T-helper 2 cell treated with Interferon-gamma antibody and Interleukin-4, amounts not matched to agents 5 μg/mL and 100 μg/mL, for 36 hours (primary cell): ENCODE measurements around the gene SLC30A2.
"Not testable (repeated sequence)": the region's sequence is repeated elsewhere in the genome, so short reads cannot be mapped to it uniquely, and the experiment has no call there.

Experiments
- DNase-seq: peaks from one replicate; pipeline ENCODE4 v3.0.0; 2021; ENCODE audit warnings: low spot score
- H3K27ac Mint-ChIP-seq: one replicate; pipeline ENCODE4 v1.8.0; 2021; ENCODE audit warnings: mild to moderate bottlenecking, mixed read lengths
- H3K27me3 Mint-ChIP-seq: one replicate; pipeline ENCODE4 v1.8.0; 2021; ENCODE audit warnings: low read depth, mixed read lengths
- H3K36me3 Mint-ChIP-seq: one replicate; pipeline ENCODE4 v1.8.0; 2021; ENCODE audit warnings: low read depth, mixed read lengths
- H3K4me1 Mint-ChIP-seq: one replicate; pipeline ENCODE4 v1.8.0; 2021; ENCODE audit warnings: low read depth, mixed read lengths
- H3K4me3 Mint-ChIP-seq: one replicate; pipeline ENCODE4 v1.8.0; 2022; ENCODE audit warnings: mild to moderate bottlenecking, moderate library complexity, mixed read lengths
- H3K9me3 Mint-ChIP-seq: one replicate; pipeline ENCODE4 v1.8.0; 2021; ENCODE audit warnings: mixed read lengths

Gene SLC30A2, protein sequence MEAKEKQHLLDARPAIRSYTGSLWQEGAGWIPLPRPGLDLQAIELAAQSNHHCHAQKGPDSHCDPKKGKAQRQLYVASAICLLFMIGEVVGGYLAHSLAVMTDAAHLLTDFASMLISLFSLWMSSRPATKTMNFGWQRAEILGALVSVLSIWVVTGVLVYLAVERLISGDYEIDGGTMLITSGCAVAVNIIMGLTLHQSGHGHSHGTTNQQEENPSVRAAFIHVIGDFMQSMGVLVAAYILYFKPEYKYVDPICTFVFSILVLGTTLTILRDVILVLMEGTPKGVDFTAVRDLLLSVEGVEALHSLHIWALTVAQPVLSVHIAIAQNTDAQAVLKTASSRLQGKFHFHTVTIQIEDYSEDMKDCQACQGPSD

DNA sequence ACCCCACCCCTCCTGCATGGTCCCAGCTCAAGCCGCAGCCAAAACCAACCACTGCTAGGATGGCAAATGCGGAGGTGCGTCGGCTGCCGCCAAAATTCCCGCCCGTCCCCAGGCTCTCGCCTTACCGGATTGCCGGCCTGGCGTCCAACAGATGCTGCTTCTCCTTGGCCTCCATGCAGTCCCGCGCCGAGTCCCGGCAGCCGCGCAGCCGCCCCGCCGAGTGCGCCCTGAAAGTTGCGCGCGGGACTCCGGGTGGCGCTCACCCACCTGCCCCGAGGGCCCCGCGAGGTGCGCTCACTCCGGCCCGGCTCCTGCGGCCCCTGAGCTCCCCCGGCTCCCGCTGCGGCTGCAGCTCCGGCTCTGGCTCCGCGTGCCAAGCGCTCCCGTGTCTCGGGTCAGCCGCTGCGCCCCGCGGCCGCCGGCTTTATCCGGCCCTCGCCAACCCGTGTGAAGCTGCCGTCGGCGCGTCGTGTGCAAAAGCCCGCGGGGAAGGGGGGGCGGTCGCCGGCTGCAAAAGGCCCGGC lies at the start of gene SLC30A2:
Gene SLC30A2 (minus strand): TSS at position 397 of the 524 bp plus-strand sequence. CDS start 222 bp downstream, at position 175.
- H3K9me3 Mint-ChIP-seq, result no peaks in the 10 kb centered on the region
- no peak for DNase-seq
- H3K4me1 Mint-ChIP-seq, result no peaks in the 10 kb centered on the region
- peaks cover 69% of the 10 kb centered on the region for H3K27me3 Mint-ChIP-seq
- H3K27ac Mint-ChIP-seq, result no peak within 1 kb of the TSS
- no peaks in the 10 kb centered on the region for H3K36me3 Mint-ChIP-seq
- peak within 1 kb of the TSS; percentile 18 for H3K4me3 Mint-ChIP-seq

DNA sequence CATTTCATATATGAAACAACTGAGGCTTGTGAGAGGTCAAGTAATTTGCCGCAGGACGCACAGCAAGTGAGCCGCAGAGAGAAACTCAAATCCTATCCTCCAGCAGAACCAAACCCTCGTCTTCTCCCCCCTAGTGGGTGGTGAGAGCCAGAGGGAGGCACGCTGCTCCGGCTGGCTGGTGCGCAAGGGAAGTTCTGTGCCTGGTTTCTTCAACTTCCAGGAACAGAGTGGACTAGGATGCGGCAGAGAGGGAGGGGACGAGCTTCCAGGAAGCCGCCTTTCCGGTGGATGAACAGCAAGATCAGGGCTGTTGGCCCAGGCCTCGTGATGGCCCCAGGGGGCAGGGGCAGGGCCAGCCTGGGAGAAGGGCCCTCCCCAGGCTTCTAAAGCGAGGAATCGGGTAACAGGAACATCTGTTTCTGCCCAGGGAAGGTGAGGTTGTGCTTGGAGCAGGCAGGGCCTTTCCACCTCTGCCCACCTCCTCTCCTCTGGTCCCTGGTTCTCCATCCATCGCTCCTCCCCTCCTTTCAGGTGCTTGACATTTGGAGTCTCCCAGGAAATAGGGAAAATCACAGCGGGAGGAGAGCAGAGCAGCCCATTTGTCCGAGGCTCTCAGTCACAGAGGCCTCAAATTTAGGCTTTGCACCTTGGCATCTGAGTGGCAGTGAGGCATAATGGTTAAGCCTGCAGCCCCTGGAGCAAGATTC lies 48.9 kb upstream of the SLC30A2 start:
- DNase-seq, result no peak

DNA sequence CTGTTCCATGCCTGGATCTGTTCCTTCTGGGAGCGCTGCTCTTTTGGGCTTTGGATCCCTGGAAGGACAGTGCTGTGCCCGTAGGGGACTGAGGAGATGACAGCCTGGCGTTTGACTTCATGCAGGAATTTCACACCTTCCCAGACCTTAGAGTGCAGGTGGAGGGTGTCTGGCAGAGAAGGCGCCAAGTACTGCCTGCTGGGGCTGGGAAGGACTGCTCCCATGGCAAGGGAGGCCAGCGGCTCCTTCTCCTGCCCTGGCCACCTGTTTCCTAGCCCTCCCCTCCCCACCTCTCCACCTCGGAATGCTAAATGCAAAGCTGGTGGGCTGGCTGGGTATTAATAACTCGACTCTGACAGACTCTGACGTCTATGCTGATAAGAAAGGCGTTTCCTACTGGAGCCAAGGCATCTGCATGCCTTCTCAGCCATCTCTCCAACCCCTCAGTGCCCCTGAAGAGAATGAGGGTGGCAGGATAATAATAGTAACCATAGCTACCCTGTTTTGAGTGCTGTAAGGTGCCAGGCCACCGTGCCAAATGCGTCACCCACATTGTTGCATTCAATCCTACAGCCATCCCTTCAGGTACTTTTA lies 48.3 kb upstream of the SLC30A2 start:
- H3K36me3 Mint-ChIP-seq, result no peaks in the 10 kb centered on the region

More for the DNA sequence above, 48.9 kb upstream of the SLC30A2 start:
- no peaks in the 10 kb centered on the region for H3K36me3 Mint-ChIP-seq
- H3K27me3 Mint-ChIP-seq, result peaks cover 39% of the 10 kb centered on the region
- peaks cover 13% of the 10 kb centered on the region for H3K4me1 Mint-ChIP-seq
- no peak overlapping the region for H3K27ac Mint-ChIP-seq
- H3K9me3 Mint-ChIP-seq, result no peaks in the 10 kb centered on the region
- H3K4me3 Mint-ChIP-seq, result no peak overlapping the region

DNA sequence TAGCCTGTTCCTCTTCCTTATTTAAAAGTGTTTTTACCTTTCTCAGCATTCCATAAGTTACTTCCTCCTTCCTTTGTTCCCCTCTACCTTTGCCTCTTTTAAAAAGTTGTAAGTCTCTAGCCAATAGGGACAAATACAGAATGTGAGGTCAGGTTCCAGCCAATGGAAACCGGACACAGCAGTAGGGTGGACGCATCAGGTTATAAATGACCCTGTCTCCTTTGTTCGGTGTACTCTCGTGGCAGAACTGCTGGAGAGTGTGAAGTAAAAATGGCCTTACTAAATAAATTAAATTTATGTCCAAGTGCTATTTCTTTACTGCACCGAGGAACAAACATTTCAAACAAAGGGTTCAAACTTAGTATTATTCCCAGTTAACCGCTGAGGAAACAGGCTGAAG lies 47.7 kb upstream of the SLC30A2 start:
- H3K36me3 Mint-ChIP-seq, H3K4me3 Mint-ChIP-seq, H3K9me3 Mint-ChIP-seq, DNase-seq, H3K27ac Mint-ChIP-seq: not testable (repeated sequence)
- Mint-ChIP-seq H3K27me3 (peaks cover 44% of the 10 kb centered on the region), H3K4me1 (peaks cover 13% of the 10 kb centered on the region)

More for the DNA sequence above, 48.3 kb upstream of the SLC30A2 start:
- Mint-ChIP-seq H3K4me1 (peaks cover 13% of the 10 kb centered on the region), H3K4me3 (no peak overlapping the region), H3K27me3 (peaks cover 42% of the 10 kb centered on the region), H3K27ac (no peak overlapping the region), H3K9me3 (no peaks in the 10 kb centered on the region)
- DNase-seq, result no peak

DNA sequence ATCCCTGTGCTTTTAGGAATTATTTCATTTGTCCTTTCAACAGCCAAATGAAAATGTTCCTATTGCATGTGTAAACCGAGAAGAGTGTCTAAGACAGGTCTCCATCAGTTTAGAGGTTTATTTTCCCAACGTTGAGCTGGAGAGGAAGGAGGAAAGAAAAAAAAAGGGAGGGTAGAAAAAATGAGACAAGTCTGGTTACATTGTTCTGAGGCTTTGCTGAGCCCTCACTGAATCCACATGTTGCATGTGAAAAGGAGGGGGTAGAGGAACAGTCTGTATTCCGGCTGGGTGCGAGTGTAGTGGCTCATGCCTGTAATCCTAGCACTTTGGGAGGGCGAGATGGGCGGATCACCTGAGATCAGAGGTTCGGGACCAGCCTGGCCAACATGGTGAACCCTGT lies 46.5 kb upstream of the SLC30A2 start:
- H3K27ac Mint-ChIP-seq, result no peak overlapping the region

DNA sequence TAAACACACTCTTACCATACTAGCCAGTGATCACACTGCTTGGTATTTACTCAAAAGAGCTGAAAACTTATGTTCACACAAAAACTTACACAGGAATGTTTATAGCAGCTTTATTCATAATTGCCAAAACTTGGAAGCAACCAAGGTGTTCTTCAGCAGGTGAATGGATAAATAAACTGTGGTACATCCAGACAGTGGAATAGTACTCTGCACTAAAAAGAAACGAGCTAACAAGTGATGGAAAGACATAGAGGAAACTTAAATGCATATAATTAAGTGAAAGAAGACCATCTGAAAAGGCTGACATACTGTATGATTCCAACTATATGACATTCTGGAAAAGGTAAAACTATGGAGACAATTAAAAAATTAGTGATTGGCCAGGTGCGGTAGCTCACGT lies 45.0 kb upstream of the SLC30A2 start:
- H3K36me3 Mint-ChIP-seq, result no peaks in the 10 kb centered on the region
- no peaks in the 10 kb centered on the region for H3K9me3 Mint-ChIP-seq
- H3K27ac Mint-ChIP-seq, result no peak overlapping the region
- H3K27me3 Mint-ChIP-seq, result peaks cover 49% of the 10 kb centered on the region
- no peaks in the 10 kb centered on the region for H3K4me1 Mint-ChIP-seq
- DNase-seq, result no peak
- no peak overlapping the region for H3K4me3 Mint-ChIP-seq

More for the DNA sequence above, 46.5 kb upstream of the SLC30A2 start:
- Mint-ChIP-seq H3K4me1 (peaks cover 6% of the 10 kb centered on the region), H3K36me3 (no peaks in the 10 kb centered on the region), H3K4me3 (no peak overlapping the region), H3K9me3 (no peaks in the 10 kb centered on the region), H3K27me3 (peaks cover 46% of the 10 kb centered on the region)
- no peak for DNase-seq

DNA sequence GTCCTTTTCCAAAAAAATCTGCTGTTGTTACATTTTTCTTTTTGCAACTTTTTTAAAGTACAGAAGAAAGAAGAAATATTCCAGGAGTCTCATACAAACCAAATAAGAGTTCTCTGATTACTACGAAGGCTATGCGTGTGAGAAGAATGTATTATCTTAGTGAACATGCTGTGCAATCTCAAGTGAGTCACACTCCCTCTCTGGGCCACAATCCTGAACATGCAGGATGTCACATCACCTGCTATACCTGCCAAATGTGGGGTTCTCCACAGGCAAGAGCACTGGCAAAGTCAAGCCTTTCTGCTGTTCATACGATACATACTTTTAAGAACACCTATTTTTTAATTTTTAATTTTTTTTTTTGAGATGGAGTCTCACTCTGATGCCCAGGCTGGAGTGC lies 43.2 kb upstream of the SLC30A2 start:
- no peaks in the 10 kb centered on the region for H3K4me1 Mint-ChIP-seq
- no peaks in the 10 kb centered on the region for H3K36me3 Mint-ChIP-seq
- no peak for DNase-seq
- H3K9me3 Mint-ChIP-seq, result no peaks in the 10 kb centered on the region
- peaks cover 55% of the 10 kb centered on the region for H3K27me3 Mint-ChIP-seq
- no peak overlapping the region for H3K27ac Mint-ChIP-seq
- no peak overlapping the region for H3K4me3 Mint-ChIP-seq

DNA sequence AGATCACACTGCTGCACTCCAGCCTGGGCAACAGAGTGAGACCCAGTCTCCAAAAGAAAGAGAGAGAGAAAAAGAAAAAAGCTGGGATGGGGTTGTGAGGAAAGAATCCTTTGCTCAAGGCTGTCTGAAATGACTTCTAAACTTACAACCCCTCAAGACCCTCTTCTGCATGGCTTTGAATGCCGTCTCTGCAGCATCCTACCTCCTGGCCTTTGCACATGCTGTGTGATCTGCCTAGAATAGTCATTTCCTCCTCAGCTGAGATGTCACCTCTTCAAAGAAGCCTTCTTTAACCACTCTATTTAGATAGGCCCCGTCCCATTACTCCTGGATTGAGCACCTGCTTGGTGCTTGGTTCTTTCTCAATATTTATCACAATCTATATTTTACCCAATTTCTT lies 38.9 kb upstream of the SLC30A2 start:
- H3K36me3 Mint-ChIP-seq, result no peaks in the 10 kb centered on the region

DNA sequence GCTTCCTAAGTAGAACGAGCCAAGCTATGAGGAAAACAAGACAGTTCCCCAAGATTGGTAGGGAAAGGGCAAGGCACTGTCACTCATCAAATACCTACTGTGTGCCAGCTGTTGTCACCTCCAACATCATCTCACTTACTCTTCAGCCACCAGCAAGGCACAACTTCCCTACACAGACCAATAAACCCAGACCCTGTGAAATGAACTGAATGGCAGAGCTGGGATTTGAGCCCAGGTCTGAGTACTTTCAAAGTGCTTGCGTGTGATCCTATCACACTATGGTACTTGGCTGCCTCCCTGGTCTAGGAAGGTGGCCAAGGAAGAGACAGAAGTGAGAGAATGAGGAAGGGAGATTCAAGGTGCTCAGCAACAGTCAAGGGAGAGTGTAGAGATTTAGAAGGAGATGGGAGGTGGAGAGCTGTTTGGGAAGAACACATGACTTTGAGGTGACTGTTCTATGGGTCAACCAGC lies 38.2 kb upstream of the SLC30A2 start:
- peaks cover 33% of the 10 kb centered on the region for H3K27me3 Mint-ChIP-seq

More for the DNA sequence above, 38.9 kb upstream of the SLC30A2 start:
- Mint-ChIP-seq H3K27ac (no peak overlapping the region), H3K4me1 (no peaks in the 10 kb centered on the region), H3K4me3 (no peak overlapping the region), H3K27me3 (peaks cover 33% of the 10 kb centered on the region), H3K9me3 (no peaks in the 10 kb centered on the region)
- DNase-seq, result no peak

DNA sequence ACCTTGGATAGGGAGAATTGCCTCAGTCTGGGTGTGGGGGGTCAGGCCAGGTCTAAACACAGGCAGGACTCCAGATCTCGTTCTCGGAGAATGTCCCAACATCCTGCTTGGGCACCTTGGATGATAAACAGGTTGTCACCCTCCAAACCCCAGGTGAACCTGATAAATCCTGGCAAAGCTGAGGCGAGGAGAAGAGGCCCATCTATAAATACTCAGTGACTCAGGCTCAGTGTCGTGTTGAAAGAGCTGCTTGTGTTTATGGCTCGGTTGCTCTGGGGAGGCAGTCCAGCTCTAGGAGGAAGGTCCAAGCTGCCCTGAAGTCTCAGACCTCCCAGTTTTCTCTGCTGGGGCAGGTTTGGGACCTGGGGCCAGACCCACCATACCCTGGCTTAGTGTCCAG lies 37.3 kb upstream of the SLC30A2 start:
- no peaks in the 10 kb centered on the region for H3K36me3 Mint-ChIP-seq
- no peak for DNase-seq
- H3K27me3 Mint-ChIP-seq, result peaks cover 37% of the 10 kb centered on the region
- no peaks in the 10 kb centered on the region for H3K9me3 Mint-ChIP-seq
- H3K27ac Mint-ChIP-seq, result no peak overlapping the region
- no peaks in the 10 kb centered on the region for H3K4me1 Mint-ChIP-seq
- H3K4me3 Mint-ChIP-seq, result no peak overlapping the region

More for the DNA sequence above, 38.2 kb upstream of the SLC30A2 start:
- no peaks in the 10 kb centered on the region for H3K4me1 Mint-ChIP-seq
- no peaks in the 10 kb centered on the region for H3K36me3 Mint-ChIP-seq
- H3K4me3 Mint-ChIP-seq, result no peak overlapping the region
- H3K27ac Mint-ChIP-seq, result no peak overlapping the region
- DNase-seq, result no peak
- no peaks in the 10 kb centered on the region for H3K9me3 Mint-ChIP-seq

DNA sequence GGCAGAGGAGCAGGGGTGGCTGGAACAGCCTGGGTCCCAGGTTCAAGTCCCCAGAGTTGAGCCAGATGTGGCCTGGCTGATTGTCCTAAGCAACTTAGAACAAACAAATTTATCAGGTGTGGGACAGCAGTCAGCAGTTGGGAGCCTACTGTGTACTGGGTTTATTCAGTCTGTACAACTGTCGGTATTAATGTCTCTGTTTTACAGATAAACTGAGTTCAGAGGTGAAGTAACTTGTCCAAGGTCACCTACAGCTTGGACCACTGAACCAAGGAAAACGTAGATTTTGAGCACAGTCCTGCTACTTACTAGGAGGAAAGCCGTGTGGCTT lies 36.1 kb upstream of the SLC30A2 start:
- Mint-ChIP-seq H3K4me1 (no peaks in the 10 kb centered on the region), H3K27ac (no peak overlapping the region), H3K36me3 (no peaks in the 10 kb centered on the region), H3K4me3 (no peak overlapping the region), H3K27me3 (peaks cover 42% of the 10 kb centered on the region), H3K9me3 (no peaks in the 10 kb centered on the region)
- no peak for DNase-seq

DNA sequence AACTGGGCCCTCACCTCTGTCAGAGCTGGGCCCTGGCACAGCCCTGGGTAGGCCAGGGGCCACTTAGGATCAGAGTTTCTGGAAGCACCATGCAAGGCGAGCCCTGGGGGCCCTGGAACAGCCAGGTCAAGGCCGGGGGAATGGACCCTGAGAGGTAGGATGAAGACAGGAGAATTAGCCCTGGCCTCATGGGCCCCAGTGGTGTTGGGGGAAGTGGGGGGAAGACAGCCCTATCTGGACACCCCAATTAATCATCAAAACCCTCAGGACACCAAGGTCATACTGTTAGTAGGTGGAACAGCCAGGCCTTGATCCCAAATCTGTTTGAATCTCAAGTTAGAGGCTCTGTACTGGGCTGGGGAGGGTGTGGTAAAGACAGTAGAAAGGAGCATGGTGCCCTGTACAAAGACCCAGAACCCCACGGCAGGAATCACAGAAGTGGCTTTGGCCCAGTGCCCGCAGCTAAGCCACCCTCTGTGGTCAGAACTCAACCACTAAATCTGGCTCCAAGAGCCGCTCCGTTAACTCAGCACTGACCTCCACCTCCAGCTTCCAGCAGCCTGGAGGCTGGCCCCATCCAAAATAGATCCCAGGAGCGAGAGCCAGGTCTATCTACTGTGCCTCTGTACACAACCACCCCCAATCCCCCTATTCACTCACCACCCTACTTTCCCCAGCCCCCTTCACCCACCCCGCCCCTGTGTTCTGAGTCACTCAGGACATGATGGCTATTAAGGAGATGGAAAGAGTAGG lies 35.5 kb upstream of the SLC30A2 start:
- Mint-ChIP-seq H3K36me3 (no peaks in the 10 kb centered on the region), H3K27me3 (peaks cover 41% of the 10 kb centered on the region), H3K4me1 (no peaks in the 10 kb centered on the region), H3K27ac (no peak overlapping the region), H3K4me3 (no peak overlapping the region), H3K9me3 (no peaks in the 10 kb centered on the region)
- DNase-seq, result no peak

DNA sequence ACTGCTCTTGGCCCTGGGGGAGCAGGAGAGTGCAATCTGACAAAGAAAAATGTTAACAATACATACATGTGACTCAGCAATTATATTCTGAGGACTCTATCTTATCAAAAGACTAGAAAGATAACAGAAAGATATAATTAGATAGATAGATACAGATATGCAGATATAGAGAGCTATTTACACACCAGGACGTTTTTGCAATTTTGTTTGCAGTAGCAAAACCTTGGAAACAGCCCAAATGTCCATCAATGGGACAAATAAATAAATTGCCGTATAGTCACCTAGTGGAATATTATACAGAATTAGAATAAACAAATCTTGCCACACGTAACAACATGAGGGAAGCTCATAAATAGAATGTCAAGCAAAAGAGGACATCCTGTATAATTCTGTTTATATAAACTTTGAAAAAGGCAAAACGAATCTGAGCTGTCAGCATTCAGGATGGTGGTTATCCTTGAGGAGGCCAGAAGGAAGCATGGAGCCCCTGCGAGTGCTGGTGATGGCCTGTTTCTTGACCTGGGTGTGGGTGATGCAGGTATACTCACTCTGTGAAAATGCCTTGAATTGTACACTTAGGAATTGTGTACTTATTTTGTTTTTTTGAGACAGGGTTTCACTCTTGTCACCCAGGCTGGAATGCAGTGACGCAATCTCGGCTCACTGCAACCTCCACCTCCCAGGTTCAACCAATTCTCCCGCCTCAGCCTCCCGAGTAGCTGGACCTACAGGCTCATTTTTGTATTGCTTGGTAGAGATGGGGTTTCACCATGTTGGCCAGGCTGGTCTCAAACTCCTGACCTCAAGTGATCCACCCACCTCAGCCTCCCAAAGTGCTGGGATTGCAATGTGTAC lies 34.3 kb upstream of the SLC30A2 start:
- no peak for DNase-seq
- peaks cover 45% of the 10 kb centered on the region for H3K27me3 Mint-ChIP-seq
- H3K4me1 Mint-ChIP-seq, result peaks cover 13% of the 10 kb centered on the region
- no peak overlapping the region for H3K27ac Mint-ChIP-seq
- H3K4me3 Mint-ChIP-seq, result no peak overlapping the region
- H3K36me3 Mint-ChIP-seq, result no peaks in the 10 kb centered on the region
- no peaks in the 10 kb centered on the region for H3K9me3 Mint-ChIP-seq
